HCT116 (cell line): ENCODE results near the gene FHDC1.

Experiments
- CBX3 ChIP-seq: IDR thresholded peaks from 2 replicates; pipeline ENCODE4 v1.6.1; 2012; ENCODE audit warnings: low read depth
- CTCF ChIP-seq, 3 experiments: fragments of 200-600 bp in 1 of 3; sonication (generic) in 1 of 3; IDR thresholded peaks in 2 of 3; conservative IDR thresholded peaks in 1 of 3; 2 replicates each; pipeline ENCODE4 v1.5.1; 2012 to 2017; ENCODE audit warnings: low read depth in 2 of 3, low read length in 2 of 3, antibody characterized with exemption in 1 of 3, borderline replicate concordance in 1 of 3, control low read depth in 1 of 3, mild to moderate bottlenecking in 1 of 3, mixed read lengths in 1 of 3, mixed run types in 1 of 3, moderate library complexity in 1 of 3; ENCODE audit not compliant: insufficient read depth in 1 of 3
- ELF1 ChIP-seq: IDR thresholded peaks from 2 replicates; pipeline ENCODE4 v1.6.1; 2012; ENCODE audit warnings: low read depth, borderline replicate concordance
- EZH2 ChIP-seq: fragments of 200-600 bp; sonication (generic); IDR thresholded peaks from 2 replicates; pipeline ENCODE4 v1.6.1; 2017; ENCODE audit warnings: antibody characterized with exemption, mixed run types
- EZH2phosphoT487 ChIP-seq: fragments of 200-600 bp; IDR thresholded peaks from 2 replicates; pipeline ENCODE4 v1.6.1; 2018; ENCODE audit warnings: antibody characterized with exemption, borderline replicate concordance
- POLR2A ChIP-seq: IDR thresholded peaks from 2 replicates; pipeline ENCODE4 v1.7.0; 2011; ENCODE audit warnings: borderline replicate concordance; ENCODE audit not compliant: insufficient read depth, insufficient read length; ENCODE audit errors: extremely low read depth
- POLR2AphosphoS5 ChIP-seq: IDR thresholded peaks from 2 replicates; pipeline ENCODE4 v1.6.1; 2011; ENCODE audit warnings: mild to moderate bottlenecking, low read depth, low read length, moderate library complexity
- RAD21 ChIP-seq: IDR thresholded peaks from 2 replicates; pipeline ENCODE4 v1.6.1; 2012; ENCODE audit warnings: low read depth, mild to moderate bottlenecking
- SRF ChIP-seq: IDR thresholded peaks from 2 replicates; pipeline ENCODE4 v1.6.1; 2012; ENCODE audit warnings: low read depth
- ZNF274 ChIP-seq: fragments of 200-500 bp; sonication (Bioruptor generic); IDR thresholded peaks from 2 replicates; pipeline ENCODE4 v1.6.1; 2014; ENCODE audit warnings: mild to moderate bottlenecking, low read depth, low read length, inconsistent platforms
- TF ChIP-seq, protein P1 (sequence below): IDR thresholded peaks from 2 replicates; pipeline ENCODE4 v1.6.1; 2012
- TF ChIP-seq, protein P2 (sequence below): IDR thresholded peaks from 2 replicates; pipeline ENCODE4 v1.6.1; 2011; ENCODE audit warnings: mild to moderate bottlenecking, low read length, moderate library complexity; ENCODE audit not compliant: insufficient replicate concordance; ENCODE audit errors: extremely low read depth

GRCh38 chr4:152942346-152942745 is 6.2 kb downstream of the FHDC1 start:
- TF ChIP-seq ELF1 (no peak), RAD21 (no peak), CTCF (IDR thresholded peaks at IDR 0.05 in 2 of 3, conservative IDR thresholded peaks at IDR 0.05 in 1 of 3; ENCODE audit: borderline replicate concordance in 1 of 3, insufficient read depth in 1 of 3, low read depth in 2 of 3, low read length in 2 of 3) (no peak), ZNF274 (no peak), POLR2A (no peak), EZH2phosphoT487 (no peak), POLR2AphosphoS5 (no peak), SRF (no peak), EZH2 (no peak), CBX3 (no peak)
- TF ChIP-seq, protein P1, sequence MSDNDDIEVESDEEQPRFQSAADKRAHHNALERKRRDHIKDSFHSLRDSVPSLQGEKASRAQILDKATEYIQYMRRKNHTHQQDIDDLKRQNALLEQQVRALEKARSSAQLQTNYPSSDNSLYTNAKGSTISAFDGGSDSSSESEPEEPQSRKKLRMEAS, result no peak
- TF ChIP-seq, protein P2, sequence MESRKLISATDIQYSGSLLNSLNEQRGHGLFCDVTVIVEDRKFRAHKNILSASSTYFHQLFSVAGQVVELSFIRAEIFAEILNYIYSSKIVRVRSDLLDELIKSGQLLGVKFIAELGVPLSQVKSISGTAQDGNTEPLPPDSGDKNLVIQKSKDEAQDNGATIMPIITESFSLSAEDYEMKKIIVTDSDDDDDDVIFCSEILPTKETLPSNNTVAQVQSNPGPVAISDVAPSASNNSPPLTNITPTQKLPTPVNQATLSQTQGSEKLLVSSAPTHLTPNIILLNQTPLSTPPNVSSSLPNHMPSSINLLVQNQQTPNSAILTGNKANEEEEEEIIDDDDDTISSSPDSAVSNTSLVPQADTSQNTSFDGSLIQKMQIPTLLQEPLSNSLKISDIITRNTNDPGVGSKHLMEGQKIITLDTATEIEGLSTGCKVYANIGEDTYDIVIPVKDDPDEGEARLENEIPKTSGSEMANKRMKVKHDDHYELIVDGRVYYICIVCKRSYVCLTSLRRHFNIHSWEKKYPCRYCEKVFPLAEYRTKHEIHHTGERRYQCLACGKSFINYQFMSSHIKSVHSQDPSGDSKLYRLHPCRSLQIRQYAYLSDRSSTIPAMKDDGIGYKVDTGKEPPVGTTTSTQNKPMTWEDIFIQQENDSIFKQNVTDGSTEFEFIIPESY, result no peak
